HepG2 (cell line): Measurements from ENCODE around the gene CDC42SE2. TPM values are rescaled to one million over a fixed set of nuclear protein-coding genes. Genes with fewer than 3 reads are reported as not detected.

ENCODE experiments used
- BCL6 ChIP-seq: IDR thresholded peaks from 2 replicates; pipeline ENCODE4 v1.6.1; 2016; ENCODE audit warnings: missing genetic modification reagents, missing compliant biosample characterization
- ELF1 ChIP-seq: sonication (generic); formaldehyde crosslinking; IDR thresholded peaks from 2 replicates; pipeline ENCODE4 v1.4.0; 2020; ENCODE audit warnings: missing genetic modification reagents
- EP300 ChIP-seq, 3 experiments: sonication (generic) in 1 of 3; formaldehyde crosslinking in 1 of 3; IDR thresholded peaks; 2 replicates each; pipeline versions ENCODE4 v1.5.1 to v1.6.1; 2011 to 2020; ENCODE audit warnings: low read depth in 2 of 3, low read length in 2 of 3, borderline replicate concordance in 1 of 3, improper control_type of control experiment in 1 of 3, mild to moderate bottlenecking in 1 of 3, missing genetic modification reagents in 1 of 3, moderate library complexity in 1 of 3
- FOXA1 ChIP-seq, 2 experiments: fragments of 450-650 bp in 1 of 2; sonication (generic) in 1 of 2; formaldehyde crosslinking in 1 of 2; IDR thresholded peaks; 2 replicates each; pipeline versions ENCODE4 v1.4.0 to v1.6.1; 2016 to 2020; ENCODE audit warnings: missing genetic modification reagents in 1 of 2
- GABPA ChIP-seq, 2 experiments: IDR thresholded peaks; 2 replicates each; pipeline ENCODE4 v1.6.1; 2011 to 2016; ENCODE audit warnings: low read depth in 2 of 2, low read length in 1 of 2, missing biosample characterization in 1 of 2, missing genetic modification characterization in 1 of 2
- HDAC2 ChIP-seq: sonication (generic); formaldehyde crosslinking; IDR thresholded peaks from 2 replicates; pipeline ENCODE4 v1.4.0; 2020; ENCODE audit warnings: missing genetic modification reagents
- MAX ChIP-seq: IDR thresholded peaks from 2 replicates; pipeline ENCODE4 v1.6.1; 2012; ENCODE audit warnings: inconsistent platforms
- MEIS1 ChIP-seq: sonication (generic); formaldehyde crosslinking; IDR thresholded peaks from 2 replicates; pipeline ENCODE4 v1.9.0; 2021; ENCODE audit warnings: mild to moderate bottlenecking, missing genetic modification reagents, moderate library complexity, borderline replicate concordance
- POGZ ChIP-seq: sonication (generic); formaldehyde crosslinking; IDR thresholded peaks from 2 replicates; pipeline ENCODE4 v1.4.0; 2020; ENCODE audit warnings: mild to moderate bottlenecking, missing genetic modification reagents
- PPARG ChIP-seq: conservative IDR thresholded peaks from 2 replicates; pipeline ENCODE4 v1.6.1; 2016; ENCODE audit warnings: missing biosample characterization, missing genetic modification reagents
- RELA ChIP-seq: sonication (generic); formaldehyde crosslinking; IDR thresholded peaks from 2 replicates; pipeline ENCODE4 v1.4.0; 2020; ENCODE audit warnings: missing genetic modification reagents
- SIX4 ChIP-seq: sonication (generic); formaldehyde crosslinking; IDR thresholded peaks from 2 replicates; pipeline ENCODE4 v1.4.0; 2020; ENCODE audit warnings: missing genetic modification reagents
- TOPORS ChIP-seq: sonication (generic); formaldehyde crosslinking; IDR thresholded peaks from 2 replicates; pipeline ENCODE4 v1.8.0; 2023; ENCODE audit warnings: mild to moderate bottlenecking, missing genetic modification reagents
- ZBTB38 ChIP-seq: sonication (generic); formaldehyde crosslinking; IDR thresholded peaks from 2 replicates; pipeline ENCODE4 v1.5.1; 2020; ENCODE audit warnings: mild to moderate bottlenecking, missing genetic modification reagents
- ZNF850 ChIP-seq: sonication (generic); formaldehyde crosslinking; conservative IDR thresholded peaks from 2 replicates; pipeline ENCODE4 v1.9.0; 2021; ENCODE audit warnings: mild to moderate bottlenecking, missing genetic modification reagents
- polyA plus RNA-seq, 8 experiments: library from polyadenylated mRNA; depleted of rRNA in 3 of 8; stranded (reverse) in 7 of 8; unstranded in 1 of 8; fragments of >200 nt; fragmentation: Illumina TruSeq in 4 of 8; extraction: Trizol in 4 of 8; gene quantifications; 2 replicates each; pipeline versions ENCODE4 v1.2.1 to v1.2.3, GENCODE V29; 2011 to 2016; ENCODE audit warnings: low read depth in 4 of 8, missing spikeins in 1 of 8, mixed read lengths in 1 of 8; ENCODE audit not compliant: insufficient read depth in 1 of 8
- total RNA-seq, 5 experiments: library from RNA; depleted of rRNA; stranded (reverse); fragments of >200 nt; fragmentation: Illumina TruSeq; extraction: Trizol; gene quantifications; 2 replicates each; pipeline ENCODE4 v1.2.3, GENCODE V29; 2016; ENCODE audit warnings: low read depth in 1 of 5
- TF ChIP-seq, protein P1 (sequence below): sonication (generic); formaldehyde crosslinking; IDR thresholded peaks from 2 replicates; pipeline ENCODE4 v1.4.0; 2020; ENCODE audit warnings: missing genetic modification reagents, mild to moderate bottlenecking, borderline replicate concordance
- TF ChIP-seq, protein P2 (sequence below): sonication (generic); formaldehyde crosslinking; IDR thresholded peaks from 2 replicates; pipeline ENCODE4 v1.5.0; 2020; ENCODE audit warnings: missing genetic modification reagents, mild to moderate bottlenecking, borderline replicate concordance
- TF ChIP-seq, protein P3 (sequence below): sonication (generic); formaldehyde crosslinking; IDR thresholded peaks from 2 replicates; pipeline ENCODE4 v1.5.1; 2020; ENCODE audit warnings: mild to moderate bottlenecking, missing genetic modification reagents, borderline replicate concordance
- TF ChIP-seq, protein P4 (sequence below): IDR thresholded peaks from 2 replicates; pipeline ENCODE4 v1.6.1; 2016; ENCODE audit warnings: low read depth, borderline replicate concordance

Gene CDC42SE2
- total and polyA plus RNA-seq, 2 of the 13 experiments (the other 11 are each of a cell fraction or from before 2014, with no cell fraction given) = 19.6 to 25.0 TPM

DNA sequence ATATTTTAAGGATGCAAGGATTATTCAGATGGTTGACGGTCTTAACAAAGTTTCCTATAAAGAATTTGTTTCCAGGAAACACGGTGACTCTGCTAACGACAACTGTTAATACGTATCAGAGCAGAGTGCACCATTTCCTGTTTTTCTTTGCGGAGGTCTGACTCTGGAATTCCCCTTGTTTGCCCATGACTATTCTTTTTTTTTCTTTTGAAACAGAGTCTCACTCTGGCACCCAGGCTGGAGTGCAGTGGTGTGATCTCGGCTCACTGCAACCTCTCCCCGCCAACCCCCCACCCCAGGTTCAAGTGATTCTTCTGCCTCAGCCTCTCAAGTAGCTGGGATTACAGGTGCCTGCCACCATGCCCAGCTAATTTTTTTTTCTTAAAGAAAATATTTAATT is 115.9 kb downstream of the CDC42SE2 start (continued):
- TF ChIP-seq HDAC2 (peak; percentile 51), PPARG (peak; percentile 59), GABPA (IDR thresholded peaks at IDR 0.05; ENCODE audit: low read depth, low read length) (no peak), GABPA (CRISPR knock-in tag; IDR thresholded peaks at IDR 0.05; ENCODE audit: low read depth) (peak; percentile 70), EP300 (IDR thresholded peaks at IDR 0.05; ENCODE audit: low read depth in 2 of 2, low read length in 2 of 2) (peak in 1 of 2 experiments; percentile 59; a peak in 2 of 4 replicates), EP300 (CRISPR knock-in tag; IDR thresholded peaks at IDR 0.05; ENCODE audit: borderline replicate concordance) (peak; percentile 54; the same call in 1 of the 2 replicates), BCL6 (CRISPR knock-in tag) (peak; percentile 48), POGZ (CRISPR knock-in tag) (0 out of 2 replicates have a peak, but pooled peaks have one; percentile 33), SIX4 (CRISPR knock-in tag) (no peak), ELF1 (CRISPR knock-in tag) (peak; percentile 63), ZNF850 (no peak), RELA (CRISPR knock-in tag) (peak; percentile 99; the same call in 1 of the 2 replicates), TOPORS (no peak), ZBTB38 (peak; percentile 36; the same call in 1 of the 2 replicates), MAX (no peak), FOXA1 (IDR thresholded peaks at IDR 0.05) (no peak), FOXA1 (CRISPR knock-in tag; IDR thresholded peaks at IDR 0.05) (0 out of 2 replicates have a peak, but pooled peaks have one; percentile 22), MEIS1 (CRISPR knock-in tag) (no peak)
- TF ChIP-seq, protein P1, sequence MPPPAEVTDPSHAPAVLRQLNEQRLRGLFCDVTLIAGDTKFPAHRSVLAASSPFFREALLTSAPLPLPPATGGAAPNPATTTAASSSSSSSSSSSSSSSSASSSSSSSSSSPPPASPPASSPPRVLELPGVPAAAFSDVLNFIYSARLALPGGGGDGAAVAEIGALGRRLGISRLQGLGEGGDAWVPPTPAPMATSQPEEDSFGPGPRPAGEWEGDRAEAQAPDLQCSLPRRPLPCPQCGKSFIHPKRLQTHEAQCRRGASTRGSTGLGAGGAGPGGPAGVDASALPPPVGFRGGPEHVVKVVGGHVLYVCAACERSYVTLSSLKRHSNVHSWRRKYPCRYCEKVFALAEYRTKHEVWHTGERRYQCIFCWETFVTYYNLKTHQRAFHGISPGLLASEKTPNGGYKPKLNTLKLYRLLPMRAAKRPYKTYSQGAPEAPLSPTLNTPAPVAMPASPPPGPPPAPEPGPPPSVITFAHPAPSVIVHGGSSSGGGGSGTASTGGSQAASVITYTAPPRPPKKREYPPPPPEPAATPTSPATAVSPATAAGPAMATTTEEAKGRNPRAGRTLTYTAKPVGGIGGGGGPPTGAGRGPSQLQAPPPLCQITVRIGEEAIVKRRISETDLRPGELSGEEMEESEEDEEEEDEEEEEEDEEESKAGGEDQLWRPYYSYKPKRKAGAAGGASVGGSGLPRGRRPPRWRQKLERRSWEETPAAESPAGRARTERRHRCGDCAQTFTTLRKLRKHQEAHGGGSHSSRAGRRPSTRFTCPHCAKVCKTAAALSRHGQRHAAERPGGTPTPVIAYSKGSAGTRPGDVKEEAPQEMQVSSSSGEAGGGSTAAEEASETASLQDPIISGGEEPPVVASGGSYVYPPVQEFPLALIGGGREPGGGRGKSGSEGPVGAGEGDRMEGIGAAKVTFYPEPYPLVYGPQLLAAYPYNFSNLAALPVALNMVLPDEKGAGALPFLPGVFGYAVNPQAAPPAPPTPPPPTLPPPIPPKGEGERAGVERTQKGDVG (CRISPR knock-in tag) = no peak
- TF ChIP-seq, protein P2, sequence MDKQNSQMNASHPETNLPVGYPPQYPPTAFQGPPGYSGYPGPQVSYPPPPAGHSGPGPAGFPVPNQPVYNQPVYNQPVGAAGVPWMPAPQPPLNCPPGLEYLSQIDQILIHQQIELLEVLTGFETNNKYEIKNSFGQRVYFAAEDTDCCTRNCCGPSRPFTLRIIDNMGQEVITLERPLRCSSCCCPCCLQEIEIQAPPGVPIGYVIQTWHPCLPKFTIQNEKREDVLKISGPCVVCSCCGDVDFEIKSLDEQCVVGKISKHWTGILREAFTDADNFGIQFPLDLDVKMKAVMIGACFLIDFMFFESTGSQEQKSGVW = no peak
- TF ChIP-seq, protein P3, sequence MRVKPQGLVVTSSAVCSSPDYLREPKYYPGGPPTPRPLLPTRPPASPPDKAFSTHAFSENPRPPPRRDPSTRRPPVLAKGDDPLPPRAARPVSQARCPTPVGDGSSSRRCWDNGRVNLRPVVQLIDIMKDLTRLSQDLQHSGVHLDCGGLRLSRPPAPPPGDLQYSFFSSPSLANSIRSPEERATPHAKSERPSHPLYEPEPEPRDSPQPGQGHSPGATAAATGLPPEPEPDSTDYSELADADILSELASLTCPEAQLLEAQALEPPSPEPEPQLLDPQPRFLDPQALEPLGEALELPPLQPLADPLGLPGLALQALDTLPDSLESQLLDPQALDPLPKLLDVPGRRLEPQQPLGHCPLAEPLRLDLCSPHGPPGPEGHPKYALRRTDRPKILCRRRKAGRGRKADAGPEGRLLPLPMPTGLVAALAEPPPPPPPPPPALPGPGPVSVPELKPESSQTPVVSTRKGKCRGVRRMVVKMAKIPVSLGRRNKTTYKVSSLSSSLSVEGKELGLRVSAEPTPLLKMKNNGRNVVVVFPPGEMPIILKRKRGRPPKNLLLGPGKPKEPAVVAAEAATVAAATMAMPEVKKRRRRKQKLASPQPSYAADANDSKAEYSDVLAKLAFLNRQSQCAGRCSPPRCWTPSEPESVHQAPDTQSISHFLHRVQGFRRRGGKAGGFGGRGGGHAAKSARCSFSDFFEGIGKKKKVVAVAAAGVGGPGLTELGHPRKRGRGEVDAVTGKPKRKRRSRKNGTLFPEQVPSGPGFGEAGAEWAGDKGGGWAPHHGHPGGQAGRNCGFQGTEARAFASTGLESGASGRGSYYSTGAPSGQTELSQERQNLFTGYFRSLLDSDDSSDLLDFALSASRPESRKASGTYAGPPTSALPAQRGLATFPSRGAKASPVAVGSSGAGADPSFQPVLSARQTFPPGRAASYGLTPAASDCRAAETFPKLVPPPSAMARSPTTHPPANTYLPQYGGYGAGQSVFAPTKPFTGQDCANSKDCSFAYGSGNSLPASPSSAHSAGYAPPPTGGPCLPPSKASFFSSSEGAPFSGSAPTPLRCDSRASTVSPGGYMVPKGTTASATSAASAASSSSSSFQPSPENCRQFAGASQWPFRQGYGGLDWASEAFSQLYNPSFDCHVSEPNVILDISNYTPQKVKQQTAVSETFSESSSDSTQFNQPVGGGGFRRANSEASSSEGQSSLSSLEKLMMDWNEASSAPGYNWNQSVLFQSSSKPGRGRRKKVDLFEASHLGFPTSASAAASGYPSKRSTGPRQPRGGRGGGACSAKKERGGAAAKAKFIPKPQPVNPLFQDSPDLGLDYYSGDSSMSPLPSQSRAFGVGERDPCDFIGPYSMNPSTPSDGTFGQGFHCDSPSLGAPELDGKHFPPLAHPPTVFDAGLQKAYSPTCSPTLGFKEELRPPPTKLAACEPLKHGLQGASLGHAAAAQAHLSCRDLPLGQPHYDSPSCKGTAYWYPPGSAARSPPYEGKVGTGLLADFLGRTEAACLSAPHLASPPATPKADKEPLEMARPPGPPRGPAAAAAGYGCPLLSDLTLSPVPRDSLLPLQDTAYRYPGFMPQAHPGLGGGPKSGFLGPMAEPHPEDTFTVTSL (CRISPR knock-in tag) = peak; percentile 20; the same call in 1 of the 2 replicates
- TF ChIP-seq, protein P4, sequence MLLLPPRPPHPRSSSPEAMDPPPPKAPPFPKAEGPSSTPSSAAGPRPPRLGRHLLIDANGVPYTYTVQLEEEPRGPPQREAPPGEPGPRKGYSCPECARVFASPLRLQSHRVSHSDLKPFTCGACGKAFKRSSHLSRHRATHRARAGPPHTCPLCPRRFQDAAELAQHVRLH (CRISPR knock-in tag) = no peak
